ENCODE results near the gene RAB38.

Gene RAB38

GRCh38 chr11:88131764-88132470 is 43.3 kb downstream of the RAB38 start:
- no peak for TF ChIP-seq CTCF (IDR thresholded peaks at IDR 0.05; ENCODE audit: low read depth, low read length)
- Histone ChIP-seq H3K27ac (no peak overlapping the region), H3K36me3 (no peaks in the 10 kb centered on the region), H3K27me3 (ENCODE audit: insufficient read depth, low read depth, severe bottlenecking) (no peaks in the 10 kb centered on the region), H3K4me3 (ENCODE audit: low read depth, low read length) (no peak overlapping the region), H3K9me3 (ENCODE audit: severe bottlenecking) (no peaks in the 10 kb centered on the region)
- DNase-seq, result no peak

GRCh38 chr11:88122956-88123355 is 52.3 kb downstream of the RAB38 start:
- Histone ChIP-seq H3K27me3 (ENCODE audit: insufficient read depth, low read depth, severe bottlenecking) (no peaks in the 10 kb centered on the region), H3K4me3 (ENCODE audit: low read depth, low read length) (no peak overlapping the region), H3K36me3 (no peaks in the 10 kb centered on the region), H3K27ac (no peak overlapping the region), H3K9me3 (ENCODE audit: severe bottlenecking) (no peaks in the 10 kb centered on the region)
- no peak for TF ChIP-seq CTCF (IDR thresholded peaks at IDR 0.05; ENCODE audit: low read depth, low read length)
- DNase-seq, result no peak

- H3K4me3 ChIP-seq (ENCODE audit: low read depth, low read length), result no peak overlapping the region
- no peak for TF ChIP-seq CTCF (IDR thresholded peaks at IDR 0.05; ENCODE audit: low read depth, low read length)
- DNase-seq, result no peak
- no peaks in the 10 kb centered on the region for H3K27me3 ChIP-seq (ENCODE audit: insufficient read depth, low read depth, severe bottlenecking)
- H3K36me3 ChIP-seq, result no peaks in the 10 kb centered on the region
- H3K27ac ChIP-seq, result no peak overlapping the region
- H3K9me3 ChIP-seq (ENCODE audit: severe bottlenecking), result no peaks in the 10 kb centered on the region
Observed at GRCh38 chr11:88119561-88119960, 55.7 kb downstream of the RAB38 start.

GRCh38 chr11:88117281-88117858 is 57.9 kb downstream of the RAB38 start:
- no peak for DNase-seq
- Histone ChIP-seq H3K4me3 (ENCODE audit: low read depth, low read length) (no peak overlapping the region), H3K27me3 (ENCODE audit: insufficient read depth, low read depth, severe bottlenecking) (no peaks in the 10 kb centered on the region), H3K36me3 (no peaks in the 10 kb centered on the region), H3K27ac (no peak overlapping the region), H3K9me3 (ENCODE audit: severe bottlenecking) (no peaks in the 10 kb centered on the region)
- TF ChIP-seq CTCF (IDR thresholded peaks at IDR 0.05; ENCODE audit: low read depth, low read length), result no peak

GRCh38 chr11:88115828-88116755 is 59.2 kb downstream of the RAB38 start:
- TF ChIP-seq CTCF (IDR thresholded peaks at IDR 0.05; ENCODE audit: low read depth, low read length), result no peak
- Histone ChIP-seq H3K36me3 (no peaks in the 10 kb centered on the region), H3K9me3 (ENCODE audit: severe bottlenecking) (no peaks in the 10 kb centered on the region), H3K4me3 (ENCODE audit: low read depth, low read length) (no peak overlapping the region), H3K27ac (no peak overlapping the region), H3K27me3 (ENCODE audit: insufficient read depth, low read depth, severe bottlenecking) (no peaks in the 10 kb centered on the region)
- DNase-seq, result peak; percentile 11
